GM13977 (cell line): Measurements from ENCODE around the gene SBF1.
A peak's percentile ranks its signal among the peaks of the same experiment; 100 is the strongest.

Experiments used
- DNase-seq: peaks from one replicate; pipeline ENCODE4 v3.0.0; 2012; ENCODE audit warnings: low spot score
- in situ Hi-C: fragments of 300-500 bp; cut with MboI; formaldehyde crosslinking; loops from one replicate; pipeline ENCODE4 v1.12.0; 2022; ENCODE audit warnings: low sequenced_read_pairs, low pct_unique_long_range_greater_than_20kb, mixed read lengths, inconsistent platforms; ENCODE audit not compliant: unreplicated experiment
- TF ChIP-seq, protein P1 (sequence below): IDR thresholded peaks from 2 replicates; pipeline ENCODE4 v1.5.1; 2012; ENCODE audit warnings: mild to moderate bottlenecking, control low read depth; ENCODE audit not compliant: insufficient read depth; ENCODE audit errors: extremely low read depth, missing control alignments

Gene SBF1

DNA sequence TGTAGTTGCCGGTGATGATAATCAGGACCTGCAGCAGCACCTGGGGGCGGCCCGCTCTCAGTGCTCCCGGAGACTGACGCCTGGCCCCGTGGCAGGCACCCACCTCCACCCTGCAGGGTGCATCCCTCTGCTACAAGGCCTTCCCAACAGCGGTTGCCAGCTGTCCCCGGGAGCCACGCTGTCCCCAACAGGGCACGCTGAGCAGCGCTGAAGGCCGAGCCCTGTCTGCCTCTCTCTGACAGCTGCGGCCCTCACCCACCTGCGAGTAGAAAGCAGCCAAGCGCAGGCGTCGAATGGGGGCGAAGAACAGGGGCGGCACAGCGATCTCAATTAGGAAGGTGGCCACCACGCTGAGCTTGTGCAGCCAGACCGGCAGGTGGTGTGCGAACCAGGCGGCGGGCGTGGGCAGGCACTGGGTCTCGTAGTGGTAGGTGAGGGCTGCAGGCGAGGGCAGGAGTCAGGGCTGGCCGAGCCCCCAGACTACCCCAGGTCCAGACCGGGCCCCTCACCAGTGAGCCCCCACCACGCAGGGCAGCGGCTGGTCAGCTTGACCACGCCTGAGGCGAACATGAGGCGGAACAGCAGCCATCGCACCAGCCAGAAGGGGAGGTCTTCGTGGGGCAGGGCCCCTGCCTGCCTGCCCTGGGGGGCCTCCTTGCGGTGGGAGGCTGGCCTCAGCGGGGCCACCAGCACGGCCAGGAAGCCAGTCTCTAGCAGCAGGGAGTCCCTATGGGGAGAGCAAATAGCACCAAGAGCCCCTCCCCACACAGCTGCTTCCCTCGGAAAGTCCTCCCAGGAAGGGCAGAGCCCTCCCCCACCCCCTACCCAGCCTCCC is 31.2 kb upstream of the SBF1 start:
- in situ Hi-C loops: no loop called here
- no peak for DNase-seq
- TF ChIP-seq, protein P1, sequence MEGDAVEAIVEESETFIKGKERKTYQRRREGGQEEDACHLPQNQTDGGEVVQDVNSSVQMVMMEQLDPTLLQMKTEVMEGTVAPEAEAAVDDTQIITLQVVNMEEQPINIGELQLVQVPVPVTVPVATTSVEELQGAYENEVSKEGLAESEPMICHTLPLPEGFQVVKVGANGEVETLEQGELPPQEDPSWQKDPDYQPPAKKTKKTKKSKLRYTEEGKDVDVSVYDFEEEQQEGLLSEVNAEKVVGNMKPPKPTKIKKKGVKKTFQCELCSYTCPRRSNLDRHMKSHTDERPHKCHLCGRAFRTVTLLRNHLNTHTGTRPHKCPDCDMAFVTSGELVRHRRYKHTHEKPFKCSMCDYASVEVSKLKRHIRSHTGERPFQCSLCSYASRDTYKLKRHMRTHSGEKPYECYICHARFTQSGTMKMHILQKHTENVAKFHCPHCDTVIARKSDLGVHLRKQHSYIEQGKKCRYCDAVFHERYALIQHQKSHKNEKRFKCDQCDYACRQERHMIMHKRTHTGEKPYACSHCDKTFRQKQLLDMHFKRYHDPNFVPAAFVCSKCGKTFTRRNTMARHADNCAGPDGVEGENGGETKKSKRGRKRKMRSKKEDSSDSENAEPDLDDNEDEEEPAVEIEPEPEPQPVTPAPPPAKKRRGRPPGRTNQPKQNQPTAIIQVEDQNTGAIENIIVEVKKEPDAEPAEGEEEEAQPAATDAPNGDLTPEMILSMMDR: no peak

DNA sequence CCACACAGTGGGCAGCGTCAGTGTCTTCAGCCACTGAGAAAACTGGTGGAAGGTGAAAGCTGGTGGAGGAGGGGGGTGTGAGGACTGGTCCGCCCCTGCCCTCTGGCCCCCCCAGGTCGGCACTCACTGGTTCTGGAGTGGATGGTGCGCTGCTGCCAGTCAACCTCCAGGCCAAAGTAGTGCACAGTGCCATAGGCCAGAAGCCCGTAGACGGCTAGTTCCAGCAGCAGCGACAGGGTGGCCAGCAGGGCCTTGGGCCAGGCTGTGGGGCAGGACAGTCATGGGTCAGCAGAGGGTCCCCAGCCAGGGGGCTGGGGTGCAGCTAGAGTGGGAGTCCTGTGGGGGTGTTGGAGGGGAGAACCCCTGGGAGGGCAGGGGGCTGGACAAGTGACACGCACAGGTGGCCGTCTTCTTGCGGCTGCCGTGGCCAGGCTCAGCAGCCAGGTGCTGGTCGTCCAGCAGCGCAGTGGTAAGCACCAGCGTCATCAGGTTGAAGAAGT is 30.5 kb upstream of the SBF1 start:
- in situ Hi-C loops: no loop called here
- no peak for DNase-seq
- TF ChIP-seq, protein P1: no peak

DNA sequence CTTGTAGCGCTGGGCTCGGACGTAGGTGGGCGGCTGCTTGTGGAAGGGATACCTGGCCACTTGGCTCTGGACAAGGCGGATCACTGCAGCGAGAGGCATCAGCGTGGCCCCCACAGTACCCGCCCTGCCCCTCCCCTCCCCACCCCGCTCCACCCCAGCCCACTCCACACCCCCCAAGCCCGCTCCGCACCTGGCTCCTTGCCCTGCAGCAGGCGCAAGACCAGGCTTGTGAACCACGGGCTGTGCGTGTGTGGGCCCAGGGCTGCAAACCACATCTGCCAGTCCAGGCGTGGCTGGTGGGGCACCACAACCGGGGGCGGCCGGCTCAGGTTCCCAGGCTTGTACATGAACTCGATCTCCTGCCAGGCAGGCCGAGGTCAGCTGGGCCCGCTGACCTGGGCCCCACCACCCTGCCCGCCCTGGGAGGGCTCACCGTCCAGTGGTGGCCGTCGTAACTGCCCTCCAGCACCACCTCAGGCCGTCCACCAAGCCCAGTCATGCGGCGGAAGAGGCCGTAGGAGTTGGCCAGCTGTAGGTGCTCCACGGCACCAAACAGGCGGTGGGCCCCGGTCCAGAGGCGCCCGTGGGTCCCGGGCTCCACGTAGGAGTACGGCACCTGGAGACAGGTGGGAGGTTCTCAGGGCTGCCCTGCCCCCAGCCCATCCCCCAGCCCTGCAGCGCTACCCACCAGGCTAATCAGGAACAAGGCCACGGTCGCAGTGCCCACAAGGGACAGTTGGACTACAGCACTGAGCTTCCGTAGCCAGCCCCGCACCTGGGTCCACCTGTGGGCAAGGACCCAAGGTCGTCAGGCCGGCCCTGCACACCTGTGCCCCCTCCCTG is 29.8 kb upstream of the SBF1 start:
- TF ChIP-seq, protein P1: no peak
- in situ Hi-C loops: no loop called here
- DNase-seq: no peak

DNA sequence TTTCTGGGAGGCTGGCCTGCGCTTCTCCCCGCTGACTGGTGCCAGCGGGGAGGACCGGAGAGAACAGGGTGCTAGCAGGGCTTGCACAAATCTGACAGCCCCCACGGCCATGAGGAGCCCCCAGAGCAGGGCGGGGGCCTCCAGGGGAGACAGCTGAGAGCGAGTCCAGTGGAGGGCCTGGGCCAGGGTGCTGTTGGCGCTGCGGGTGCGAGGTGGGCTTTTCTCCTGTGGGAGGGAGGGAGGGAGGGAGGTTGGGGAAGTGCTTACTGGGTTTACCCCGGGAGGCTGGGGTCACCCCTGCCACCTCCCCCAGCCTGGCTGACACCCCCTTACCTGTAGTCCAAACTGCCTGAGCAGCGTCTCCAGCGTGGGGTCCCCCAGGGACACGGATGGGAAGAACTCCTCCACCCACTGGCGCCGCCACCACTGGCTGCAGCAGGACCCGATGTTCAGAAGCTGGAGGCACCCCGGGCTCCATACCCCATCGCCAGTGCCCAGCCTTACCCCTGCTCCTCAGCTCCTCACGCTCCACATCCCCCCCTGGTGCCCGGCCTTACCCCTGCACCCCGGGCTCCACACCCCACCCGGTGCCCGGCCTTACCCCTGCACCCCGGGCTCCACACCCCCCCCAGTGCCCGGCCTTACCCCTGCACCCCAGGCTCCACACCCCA is 28.8 kb upstream of the SBF1 start:
- in situ Hi-C loops: no loop called here

DNA sequence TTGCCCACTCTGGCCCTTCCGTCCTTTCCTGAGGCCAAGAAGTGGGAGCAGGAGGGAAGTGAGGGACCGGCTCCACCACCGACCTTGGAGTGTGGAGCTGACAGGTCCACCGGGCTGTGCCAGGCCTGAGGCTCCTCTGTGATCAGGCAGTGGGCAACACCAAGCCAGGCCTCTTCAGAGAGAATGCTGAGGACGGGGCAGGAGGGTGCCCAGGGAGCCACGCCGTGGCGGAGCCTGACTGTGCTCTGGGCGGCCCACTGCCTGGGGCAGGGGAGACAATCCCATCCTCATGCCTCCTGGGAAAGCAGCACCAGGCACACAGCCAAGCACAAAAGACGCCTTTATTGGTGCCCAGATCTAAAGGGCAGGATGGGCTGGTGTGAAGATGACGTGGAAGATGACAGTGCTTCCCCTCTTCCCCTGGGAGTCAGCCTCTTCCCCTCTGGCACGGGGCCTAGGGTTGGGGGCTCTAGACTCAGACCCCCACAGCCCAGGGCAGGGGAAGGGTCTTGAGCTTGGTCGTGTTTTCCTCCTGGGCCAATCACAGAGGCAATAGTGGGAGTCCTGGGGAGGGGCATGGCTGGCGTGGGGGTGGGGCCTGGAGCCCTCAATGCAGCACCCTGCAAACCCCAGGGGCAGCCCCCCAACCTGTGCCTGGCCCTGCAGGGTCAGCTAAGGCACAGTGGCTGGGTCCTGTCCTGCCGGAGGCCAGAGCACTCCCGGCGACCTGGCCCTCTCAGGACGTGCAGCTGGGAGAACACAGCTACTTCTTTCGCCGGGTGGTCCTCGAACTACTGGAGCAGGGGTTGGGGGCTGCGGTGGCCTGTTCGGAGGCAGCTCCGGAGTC is 28.0 kb upstream of the SBF1 start:
- DNase-seq: no peak
- TF ChIP-seq, protein P1: no peak
- in situ Hi-C loops: no loop called here

More for the DNA sequence above, 28.8 kb upstream of the SBF1 start:
- no peak for DNase-seq
- TF ChIP-seq, protein P1: peak; percentile 7

DNA sequence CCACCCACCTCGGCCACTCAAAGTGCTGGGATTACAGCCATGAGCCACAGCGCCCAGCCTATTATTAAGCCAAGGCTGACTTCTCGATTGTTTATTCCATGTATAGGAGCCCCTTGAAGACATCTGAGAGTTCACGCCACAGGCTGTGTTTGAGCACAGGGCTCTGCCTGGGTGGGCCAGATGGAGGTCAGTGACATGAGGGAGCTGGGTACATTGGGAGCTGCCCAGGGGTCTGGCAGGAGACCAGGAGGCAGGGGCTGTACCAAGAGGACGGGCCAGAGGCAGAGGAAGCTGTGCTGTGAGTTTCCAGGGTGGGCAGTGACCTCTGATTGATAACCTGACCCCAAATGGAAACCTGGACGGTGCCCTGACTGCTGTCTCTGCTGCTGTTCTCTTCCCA is 27.3 kb upstream of the SBF1 start:
- TF ChIP-seq, protein P1: no peak
- DNase-seq: no peak
- in situ Hi-C loops: no loop called here
